Right atrium auricular region (tissue), 2 donors: ENCODE results near the gene MYH14. TPM values are rescaled to one million over a fixed set of nuclear protein-coding genes. Genes with fewer than 3 reads are reported as not detected.
"Not testable (repeated sequence)": the region's sequence is repeated elsewhere in the genome, so short reads cannot be mapped to it uniquely, and the experiment has no call there.

Source experiments
- DNase-seq: peaks from one replicate; pipeline ENCODE4 v3.0.0-alpha.2; 2019; ENCODE audit warnings: low spot score
- H3K27ac ChIP-seq, 2 donors: fragments of 200-600 bp; sonication (generic); 1 replicate in 1 of 2; 2 replicates in 1 of 2; pipeline ENCODE4 v1.5.1; 2016 to 2019
- H3K27me3 ChIP-seq, 2 donors: fragments of 200-600 bp; sonication (generic); one replicate each; pipeline versions ENCODE4 v1.5.1 to v1.6.0; 2017 to 2019
- H3K36me3 ChIP-seq: fragments of 200-600 bp; sonication (generic); one replicate; pipeline ENCODE4 v1.5.1; 2016
- H3K4me1 ChIP-seq, 2 donors: fragments of 200-600 bp; sonication (generic); one replicate each; pipeline versions ENCODE4 v1.5.1 to v1.6.0; 2017 to 2019
- H3K4me3 ChIP-seq, 2 donors: fragments of 200-600 bp; sonication (generic); 1 replicate in 1 of 2; 2 replicates in 1 of 2; pipeline ENCODE4 v1.5.1; 2017 to 2019; ENCODE audit warnings: mild to moderate bottlenecking in 1 of 2, moderate library complexity in 1 of 2
- H3K9me3 ChIP-seq, 2 donors: fragments of 200-600 bp; sonication (generic); one replicate each; pipeline ENCODE4 v1.5.1; 2019
- total RNA-seq, 2 donors: library from RNA; depleted of rRNA; stranded (reverse); fragments of >200 nt; gene quantifications; one replicate each; pipeline ENCODE4 v1.1.0, GENCODE V29; 2016
- TF ChIP-seq, protein P1 (sequence below), 2 donors: fragments of 200-600 bp; sonication (generic); IDR thresholded peaks; one replicate each; pipeline ENCODE4 v1.5.1; 2019; ENCODE audit warnings: antibody characterized with exemption in 2 of 2

Gene MYH14
- total RNA-seq, 2 donors from 2014 or later: 40.9 to 44.5 TPM

DNA sequence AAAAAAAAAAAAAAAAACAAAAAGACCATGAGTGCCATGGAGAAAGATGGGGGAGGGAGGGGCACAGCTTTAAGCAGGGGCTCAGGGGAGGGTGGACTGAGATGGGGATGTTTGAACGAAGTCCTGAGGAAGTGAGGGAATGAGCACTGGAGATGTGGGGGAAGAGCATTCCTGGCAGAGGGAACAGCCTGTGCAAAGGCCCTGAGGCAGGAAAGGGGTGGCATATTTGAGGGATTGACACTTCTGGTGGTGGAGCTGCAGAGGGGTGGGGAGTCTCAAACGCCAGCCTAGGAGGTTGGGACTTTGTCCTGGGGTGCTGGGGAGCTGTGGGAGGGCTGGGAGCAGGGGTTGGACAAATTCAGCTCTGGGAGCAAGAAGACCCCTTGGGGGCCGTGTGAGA is 29.2 kb downstream of the MYH14 start:
- no peak overlapping the region for H3K4me3 ChIP-seq
- peaks cover 0 to 16% of the 10 kb centered on the region in 2 donors for H3K4me1 ChIP-seq
- no peak overlapping the region for H3K27ac ChIP-seq
- H3K9me3 ChIP-seq: no peaks in the 10 kb centered on the region
- H3K36me3 ChIP-seq: no peaks in the 10 kb centered on the region
- H3K27me3 ChIP-seq: no peaks in the 10 kb centered on the region
- TF ChIP-seq, protein P1, sequence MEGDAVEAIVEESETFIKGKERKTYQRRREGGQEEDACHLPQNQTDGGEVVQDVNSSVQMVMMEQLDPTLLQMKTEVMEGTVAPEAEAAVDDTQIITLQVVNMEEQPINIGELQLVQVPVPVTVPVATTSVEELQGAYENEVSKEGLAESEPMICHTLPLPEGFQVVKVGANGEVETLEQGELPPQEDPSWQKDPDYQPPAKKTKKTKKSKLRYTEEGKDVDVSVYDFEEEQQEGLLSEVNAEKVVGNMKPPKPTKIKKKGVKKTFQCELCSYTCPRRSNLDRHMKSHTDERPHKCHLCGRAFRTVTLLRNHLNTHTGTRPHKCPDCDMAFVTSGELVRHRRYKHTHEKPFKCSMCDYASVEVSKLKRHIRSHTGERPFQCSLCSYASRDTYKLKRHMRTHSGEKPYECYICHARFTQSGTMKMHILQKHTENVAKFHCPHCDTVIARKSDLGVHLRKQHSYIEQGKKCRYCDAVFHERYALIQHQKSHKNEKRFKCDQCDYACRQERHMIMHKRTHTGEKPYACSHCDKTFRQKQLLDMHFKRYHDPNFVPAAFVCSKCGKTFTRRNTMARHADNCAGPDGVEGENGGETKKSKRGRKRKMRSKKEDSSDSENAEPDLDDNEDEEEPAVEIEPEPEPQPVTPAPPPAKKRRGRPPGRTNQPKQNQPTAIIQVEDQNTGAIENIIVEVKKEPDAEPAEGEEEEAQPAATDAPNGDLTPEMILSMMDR (IDR thresholded peaks at IDR 0.05): no peak
- DNase-seq: no peak

DNA sequence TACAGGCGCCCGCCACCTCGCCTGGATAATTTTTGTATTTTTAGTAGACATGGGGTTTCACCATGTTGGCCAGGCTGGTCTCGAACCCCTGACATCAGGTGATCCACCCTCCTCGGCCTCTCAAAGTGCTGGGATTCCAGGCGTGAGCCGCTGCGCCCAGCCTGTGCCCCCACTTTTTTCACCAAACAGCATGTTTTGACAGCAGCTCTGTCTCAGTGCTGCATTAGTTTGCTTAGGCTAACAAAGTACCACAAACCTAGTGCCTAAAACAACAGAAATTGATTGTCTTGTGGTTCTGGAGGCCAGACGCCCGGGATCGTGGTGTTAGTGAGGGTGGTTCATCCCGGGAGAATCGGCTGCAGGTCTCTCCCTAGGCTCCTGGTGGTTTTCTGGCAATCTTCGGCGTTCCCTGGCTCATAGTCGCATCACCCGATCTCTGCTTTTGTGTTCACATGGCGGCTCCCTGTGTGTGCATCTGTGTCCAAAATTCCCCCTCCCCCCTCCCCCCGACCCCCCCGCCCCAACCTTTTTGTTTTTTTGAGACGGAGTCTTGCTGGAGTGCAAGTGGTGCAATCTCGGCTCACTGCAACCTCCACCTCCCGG is 30.0 kb downstream of the MYH14 start:
- no peak for DNase-seq
- H3K9me3 ChIP-seq: no peaks in the 10 kb centered on the region
- H3K4me1 ChIP-seq: peaks cover 0 to 16% of the 10 kb centered on the region in 2 donors
- peak overlapping the region; percentile 66 to 79 for H3K27ac ChIP-seq
- H3K27me3 ChIP-seq: no peaks in the 10 kb centered on the region
- no peak overlapping the region for H3K4me3 ChIP-seq
- no peaks in the 10 kb centered on the region for H3K36me3 ChIP-seq
- TF ChIP-seq, protein P1 (IDR thresholded peaks at IDR 0.05): no peak

DNA sequence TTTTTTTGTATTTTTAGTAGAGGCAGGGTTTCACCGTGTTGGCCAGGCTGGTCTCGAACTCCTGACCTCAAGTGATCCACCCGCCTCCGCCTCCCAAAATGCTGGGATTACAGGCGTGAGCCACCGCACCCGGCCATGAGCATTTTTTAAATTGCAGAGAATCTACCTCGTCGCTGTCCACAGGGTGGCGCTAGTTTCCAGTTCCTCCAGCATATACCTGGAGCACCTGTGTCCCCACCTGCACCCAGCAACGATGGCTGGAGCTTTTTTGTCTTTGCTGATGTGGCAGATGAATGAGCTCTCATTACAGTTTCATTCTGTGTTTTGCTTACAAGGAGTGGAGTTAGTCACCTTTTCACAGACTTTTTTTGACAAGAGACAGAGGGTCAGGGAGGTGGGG is 34.1 kb downstream of the MYH14 start:
- H3K9me3 ChIP-seq, H3K4me3 ChIP-seq, H3K36me3 ChIP-seq, H3K27ac ChIP-seq, H3K27me3 ChIP-seq, DNase-seq: not testable (repeated sequence)
- TF ChIP-seq, protein P1 (IDR thresholded peaks at IDR 0.05): peak in 1 of 2 donors; percentile 39
- peaks cover 0 to 16% of the 10 kb centered on the region in 2 donors for H3K4me1 ChIP-seq

DNA sequence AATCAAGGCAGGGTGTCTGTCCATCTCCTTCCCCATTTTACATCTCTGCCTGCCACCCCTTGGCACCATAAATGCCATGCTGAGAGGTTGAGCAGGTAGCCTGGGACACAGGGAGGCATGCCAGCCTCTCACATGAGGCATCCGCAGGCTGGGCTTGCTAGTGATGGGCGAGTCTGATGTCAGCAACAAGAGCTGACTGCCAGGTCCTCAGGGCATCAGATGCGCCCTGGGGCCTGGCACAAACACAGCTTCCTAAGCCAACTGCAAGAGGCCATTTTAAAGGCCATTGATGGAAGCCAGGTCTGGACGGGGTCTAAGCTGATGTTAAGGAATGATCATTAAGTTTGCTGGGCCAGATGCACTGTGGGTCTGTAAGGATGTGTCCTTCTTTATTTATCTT is 34.6 kb downstream of the MYH14 start:
- Histone ChIP-seq H3K36me3 (no peaks in the 10 kb centered on the region), H3K4me3 (no peak overlapping the region), H3K4me1 (peaks cover 0 to 16% of the 10 kb centered on the region in 2 donors), H3K27ac (no peak overlapping the region), H3K27me3 (no peaks in the 10 kb centered on the region), H3K9me3 (no peaks in the 10 kb centered on the region)
- TF ChIP-seq, protein P1 (IDR thresholded peaks at IDR 0.05): no peak
- DNase-seq: no peak

DNA sequence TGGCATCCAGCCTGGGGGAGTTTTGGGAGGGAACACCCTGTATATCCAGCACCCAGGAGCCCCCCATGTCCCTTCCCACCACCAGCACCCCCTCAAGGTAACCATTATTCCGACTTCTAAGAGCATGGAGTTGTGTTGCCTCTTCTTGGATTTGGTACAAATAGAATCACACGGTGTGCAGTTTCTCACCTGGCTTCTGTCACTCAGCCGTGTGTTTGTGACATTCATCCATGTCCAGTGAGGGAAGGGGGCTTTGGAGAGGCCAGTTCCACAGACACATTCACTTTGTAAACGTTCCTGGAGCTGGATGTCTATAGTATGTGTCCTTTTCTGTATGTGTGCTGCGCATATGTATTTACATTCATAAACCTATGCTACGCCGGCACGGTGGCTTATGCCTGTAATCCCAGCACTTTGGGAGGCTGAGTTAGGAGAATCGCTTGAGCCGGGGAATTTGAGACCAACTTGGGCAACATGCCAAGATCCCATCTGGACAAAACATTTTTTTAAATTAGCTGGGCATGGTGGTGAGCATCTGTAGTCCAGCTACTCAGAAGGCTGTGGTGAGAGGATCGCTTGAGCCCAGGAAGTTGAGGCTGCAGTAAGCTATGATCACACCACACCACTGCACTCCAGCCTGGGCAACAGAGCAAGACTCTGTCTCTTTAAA is 36.6 kb downstream of the MYH14 start:
- Histone ChIP-seq H3K4me3 (no peak overlapping the region), H3K27me3 (no peaks in the 10 kb centered on the region), H3K9me3 (no peaks in the 10 kb centered on the region), H3K4me1 (peaks cover 0 to 2% of the 10 kb centered on the region in 2 donors), H3K36me3 (no peaks in the 10 kb centered on the region), H3K27ac (no peak overlapping the region)
- DNase-seq: no peak
- TF ChIP-seq, protein P1 (IDR thresholded peaks at IDR 0.05): no peak
